ENCODE results near the gene PKNOX2.

PKNOX2 gene

DNA sequence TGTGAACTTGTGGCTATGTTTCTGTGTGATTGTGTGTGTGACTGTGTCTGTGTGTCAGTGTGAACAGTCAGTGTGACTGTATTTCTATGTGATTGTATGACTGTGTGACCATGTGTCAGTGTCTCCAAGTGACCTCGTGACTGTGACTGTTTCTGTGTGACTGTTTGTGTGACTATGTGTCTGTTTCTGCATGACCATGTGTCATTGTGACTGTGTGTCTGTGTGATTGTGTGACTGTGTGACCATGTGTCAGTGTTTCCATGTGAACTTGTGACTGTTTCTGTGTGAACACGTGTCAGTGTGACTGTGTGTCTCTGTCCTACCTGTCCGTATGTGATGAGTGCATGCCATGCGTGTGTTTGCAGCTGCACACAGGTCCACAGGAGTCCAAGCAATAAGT is 8.8 kb upstream of the PKNOX2 start:
- DNase-seq, result no peak

DNA sequence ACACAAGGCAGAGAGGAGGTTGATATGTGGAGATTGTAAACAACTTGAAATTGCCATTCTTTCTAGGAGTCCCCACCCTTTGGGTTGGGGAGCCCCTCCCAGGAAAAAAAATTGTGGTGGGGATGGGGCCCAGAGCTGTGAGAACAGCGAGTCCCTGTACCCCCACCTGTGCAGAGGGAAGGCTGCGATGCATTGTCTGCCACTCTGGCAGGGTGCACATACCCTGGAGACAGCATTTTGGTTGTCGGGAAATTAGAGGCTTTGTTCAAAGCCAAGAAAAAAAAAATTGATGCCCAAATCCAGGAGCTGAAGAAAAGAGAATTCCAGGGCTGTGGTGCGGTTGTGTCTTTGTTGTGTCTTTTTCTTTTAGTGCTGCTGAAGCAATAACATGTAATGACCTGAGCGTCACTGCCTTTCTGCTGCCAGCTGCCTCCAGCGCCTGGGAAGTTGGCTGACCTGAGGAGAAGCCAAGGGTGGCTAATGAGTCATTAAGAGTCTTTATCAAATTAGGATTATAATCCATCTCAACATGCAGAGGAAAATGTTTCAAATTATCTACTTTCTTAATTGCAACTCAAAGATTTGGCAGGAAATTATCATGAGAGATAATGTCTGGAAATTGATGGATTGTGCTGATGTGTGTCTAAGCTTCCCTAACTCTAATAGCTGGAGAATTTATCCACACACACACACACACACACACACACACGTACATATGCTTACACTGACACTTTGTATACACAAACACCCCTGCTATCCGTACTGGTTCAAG is 8.0 kb upstream of the PKNOX2 start:
- DNase-seq, result no peak

- no peak for DNase-seq
Observed at GRCh38 chr11:125157118-125157733, 7.3 kb upstream of the PKNOX2 start.

- no peak for DNase-seq
Observed at GRCh38 chr11:125157953-125158680, 6.4 kb upstream of the PKNOX2 start.

GRCh38 chr11:125162743-125163142 is 1.8 kb upstream of the PKNOX2 start:
- DNase-seq, result no peak

GRCh38 chr11:125163431-125164063 is 1.0 kb upstream of the PKNOX2 start:
- DNase-seq, result no peak

DNA sequence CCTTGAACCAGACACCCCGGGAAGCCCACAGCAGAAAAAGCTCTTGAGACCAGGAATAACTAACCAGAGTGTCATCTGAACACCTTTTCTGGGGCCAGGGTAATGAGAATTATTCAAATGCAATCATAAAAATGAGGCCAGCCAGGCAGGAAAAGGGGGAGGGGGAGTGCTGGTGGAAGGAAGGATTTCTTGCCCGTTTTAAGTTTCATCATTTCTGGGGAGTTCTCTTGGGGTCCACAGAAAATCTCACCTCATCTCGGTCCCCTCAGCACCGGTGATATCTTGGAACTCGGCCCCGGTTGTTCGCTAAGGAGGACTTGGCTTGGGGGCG is 495 bp upstream of the PKNOX2 start:
- DNase-seq, result no peak

DNA sequence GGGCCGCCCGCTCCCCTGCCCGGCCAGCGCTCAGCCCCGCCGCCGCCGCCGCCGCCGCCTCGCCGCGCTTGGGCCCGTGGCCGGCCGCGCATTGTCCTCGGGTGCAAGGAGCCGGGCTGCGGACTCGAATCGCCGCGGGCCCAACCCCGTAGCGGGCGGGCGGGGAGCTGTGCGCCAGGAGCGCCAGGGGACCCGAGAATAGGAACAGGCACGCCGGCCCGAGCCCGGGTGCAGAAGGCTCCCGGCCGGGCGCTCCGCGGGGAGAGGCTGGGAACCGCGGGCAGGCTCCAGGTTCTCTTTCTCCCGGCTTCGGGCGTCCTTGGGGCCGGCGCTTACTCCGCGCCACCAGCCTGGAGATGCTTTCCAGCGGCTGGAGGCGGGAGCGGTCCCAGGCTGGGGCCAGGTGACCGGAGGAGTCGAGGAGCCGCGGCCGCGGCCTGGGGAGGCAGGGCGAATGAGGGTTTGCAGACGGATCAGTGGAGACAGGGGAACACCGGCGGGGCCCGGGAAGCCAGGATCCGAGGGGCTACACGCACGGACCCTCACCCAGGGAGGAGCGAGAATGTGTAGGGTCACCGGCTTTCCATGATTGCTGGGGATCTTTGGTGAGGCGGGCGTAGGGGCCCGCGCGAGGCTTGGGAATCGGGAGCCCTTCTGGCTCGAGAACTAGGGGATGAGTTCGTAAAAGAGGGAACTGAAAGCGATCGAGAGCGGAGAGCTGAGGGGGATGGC is 726 bp downstream of the PKNOX2 start:
- peak; percentile 17 for DNase-seq

DNA sequence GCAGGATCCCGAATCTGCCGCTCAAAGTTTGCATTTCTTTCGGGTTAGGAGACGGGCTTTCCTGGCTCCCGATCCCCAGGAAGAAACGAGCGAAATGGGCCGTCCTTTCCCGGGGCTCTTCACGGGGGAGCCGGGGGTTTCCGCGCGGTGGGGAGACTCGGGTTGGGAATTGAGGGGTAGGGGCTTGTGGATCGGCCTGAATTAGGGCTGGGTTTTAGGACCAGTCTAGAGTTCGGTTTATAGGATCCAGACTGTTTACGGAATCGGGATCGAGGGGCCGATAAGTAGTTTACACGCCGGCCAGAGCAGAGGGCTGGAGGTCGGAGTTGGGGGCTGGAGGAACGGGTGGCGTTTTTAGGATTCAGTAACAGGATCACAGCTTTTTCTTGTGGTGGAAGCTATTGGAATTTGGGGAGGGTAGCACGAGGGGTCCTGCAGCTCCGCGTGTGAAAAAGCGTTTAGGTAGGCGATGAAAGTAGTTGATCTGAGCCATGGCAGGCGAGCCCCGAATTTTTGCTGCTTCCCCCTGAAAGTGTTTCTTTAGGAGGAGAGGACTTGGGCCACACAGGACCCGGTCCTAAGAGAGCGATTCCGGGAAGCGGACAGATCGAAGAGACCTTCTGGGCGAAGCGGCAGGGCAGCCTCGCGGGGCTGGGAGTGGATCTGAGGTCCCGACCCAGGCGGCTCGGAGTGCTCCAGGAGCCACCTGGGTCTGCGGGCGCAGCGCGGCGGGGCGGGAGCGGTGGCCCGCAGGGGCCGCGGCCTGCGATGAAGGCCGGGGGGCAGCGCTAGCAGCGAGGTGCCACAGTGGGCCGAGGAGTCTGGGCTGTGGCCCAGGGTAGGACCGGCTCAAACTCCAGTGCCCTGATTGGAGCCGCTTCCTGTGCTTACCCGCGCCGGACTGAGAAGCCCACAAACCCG is 1.6 kb downstream of the PKNOX2 start:
- DNase-seq, result peak; percentile 10

DNA sequence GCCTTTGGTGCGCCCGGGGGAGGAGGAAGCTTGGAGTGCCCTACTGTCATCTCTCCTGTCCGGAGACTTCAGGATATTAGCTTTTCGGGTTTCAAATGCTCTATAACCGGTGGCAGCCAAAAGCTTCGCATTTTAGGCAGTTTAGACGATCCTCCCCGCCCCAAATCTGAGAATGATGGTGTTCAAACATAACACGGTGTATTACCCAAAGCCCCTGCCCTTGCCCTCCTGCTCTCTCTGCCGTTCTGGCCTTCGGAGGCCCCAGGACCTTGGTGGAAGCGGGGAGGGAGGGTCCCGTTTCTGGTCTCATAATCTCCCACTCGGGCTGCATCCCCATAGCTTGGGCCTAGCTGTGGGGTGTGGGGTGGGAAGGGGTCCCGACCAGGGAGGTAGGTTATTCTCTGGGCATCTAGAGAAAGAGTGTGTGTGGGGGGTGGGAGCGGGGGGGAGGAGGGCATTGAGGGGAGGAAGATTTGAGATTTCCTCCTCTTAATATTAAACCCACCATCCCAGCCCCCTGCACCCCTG is 2.3 kb downstream of the PKNOX2 start:
- no peak for DNase-seq

GRCh38 chr11:125167292-125167953 is 2.9 kb downstream of the PKNOX2 start:
- no peak for DNase-seq

DNA sequence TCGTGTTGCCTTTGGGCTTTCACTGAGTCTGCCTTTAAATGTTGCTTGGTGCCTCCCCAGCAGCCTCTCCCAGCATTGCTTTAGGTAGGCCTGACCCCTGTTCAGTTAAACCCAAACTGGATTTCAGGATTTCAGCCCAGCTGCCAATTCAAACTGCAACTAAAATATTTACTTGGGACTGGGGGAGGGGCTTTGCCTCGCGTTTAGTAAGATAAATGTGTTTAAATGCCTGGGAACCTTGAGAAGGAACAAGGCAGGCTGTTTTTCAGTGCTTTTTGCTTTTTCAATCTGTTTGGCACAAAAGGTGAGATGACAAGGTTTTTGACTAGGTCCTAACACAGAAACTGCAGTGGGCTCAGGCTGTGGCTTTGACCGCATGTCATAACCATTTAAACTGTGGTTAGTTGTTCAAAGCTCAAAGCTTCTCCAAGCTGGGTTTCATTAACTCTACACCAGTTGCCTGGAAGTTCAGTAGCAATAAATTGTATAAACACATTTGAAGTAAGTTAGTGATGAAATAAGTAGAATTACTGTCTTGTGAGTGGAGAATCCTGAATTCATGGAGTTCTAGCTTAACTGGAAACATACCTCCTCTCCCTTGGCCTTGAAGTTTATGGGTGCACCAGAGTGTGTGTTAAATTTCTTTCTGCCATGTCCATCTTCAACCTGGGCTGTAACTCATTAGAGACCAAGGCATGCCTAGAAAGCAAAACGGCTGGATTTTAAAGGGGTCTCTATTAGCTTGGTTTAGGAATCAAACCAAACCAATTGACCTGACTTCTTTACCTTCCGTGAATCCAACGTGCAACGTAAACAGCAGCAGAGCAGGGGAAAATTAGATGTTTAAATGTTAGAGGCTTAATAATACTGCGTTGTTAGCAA is 3.6 kb downstream of the PKNOX2 start:
- no peak for DNase-seq

DNA sequence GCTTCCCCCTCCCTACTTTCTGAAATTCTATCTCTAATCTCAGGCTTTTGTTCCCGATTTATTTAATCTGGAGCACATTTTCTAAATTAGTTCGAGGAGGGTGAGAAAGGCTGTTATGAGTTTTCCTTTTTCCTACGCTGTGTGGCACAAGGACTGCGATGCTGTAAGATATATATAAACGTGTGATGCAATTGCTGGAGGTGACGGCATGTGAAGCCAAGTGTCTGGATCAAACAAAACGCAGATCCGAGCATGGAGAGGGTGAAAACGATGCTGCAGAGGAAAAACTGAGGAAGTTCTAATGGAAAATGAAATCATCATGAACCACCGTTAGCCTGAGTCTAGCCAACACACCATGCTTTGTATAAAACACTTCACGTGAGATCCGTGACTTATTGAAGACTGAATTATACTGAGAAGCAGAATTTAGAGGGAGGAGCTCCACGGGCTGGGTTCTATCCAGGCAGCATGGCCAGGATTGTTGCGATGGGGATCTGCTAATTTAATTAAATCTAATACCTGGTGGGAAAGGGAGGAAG is 4.4 kb downstream of the PKNOX2 start:
- no peak for DNase-seq

DNA sequence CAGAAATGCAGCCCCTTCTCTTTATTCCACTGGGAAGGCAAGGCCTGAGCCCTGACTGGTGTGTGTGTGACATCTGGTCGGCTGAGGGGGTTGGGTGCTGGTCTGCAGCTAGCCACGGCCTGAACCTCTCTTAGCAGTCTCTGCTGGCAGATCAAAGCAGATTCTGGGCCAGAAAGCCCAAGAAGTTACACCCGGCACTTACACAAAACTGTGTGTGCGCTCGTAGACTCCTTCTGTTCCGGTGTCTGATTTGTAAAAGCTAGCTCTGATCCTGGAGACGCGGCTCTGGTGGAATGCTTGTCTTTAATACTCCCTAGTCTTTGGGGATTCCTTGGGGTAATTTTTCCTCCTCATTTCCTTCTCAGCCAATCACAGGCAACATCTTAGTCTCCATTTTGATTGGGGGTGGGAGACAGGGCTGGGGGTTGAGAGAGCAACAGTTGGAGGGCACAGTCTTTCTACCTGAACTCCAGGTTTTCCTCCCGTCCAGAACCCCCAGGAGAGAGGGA is 5.5 kb downstream of the PKNOX2 start:
- no peak for DNase-seq

DNA sequence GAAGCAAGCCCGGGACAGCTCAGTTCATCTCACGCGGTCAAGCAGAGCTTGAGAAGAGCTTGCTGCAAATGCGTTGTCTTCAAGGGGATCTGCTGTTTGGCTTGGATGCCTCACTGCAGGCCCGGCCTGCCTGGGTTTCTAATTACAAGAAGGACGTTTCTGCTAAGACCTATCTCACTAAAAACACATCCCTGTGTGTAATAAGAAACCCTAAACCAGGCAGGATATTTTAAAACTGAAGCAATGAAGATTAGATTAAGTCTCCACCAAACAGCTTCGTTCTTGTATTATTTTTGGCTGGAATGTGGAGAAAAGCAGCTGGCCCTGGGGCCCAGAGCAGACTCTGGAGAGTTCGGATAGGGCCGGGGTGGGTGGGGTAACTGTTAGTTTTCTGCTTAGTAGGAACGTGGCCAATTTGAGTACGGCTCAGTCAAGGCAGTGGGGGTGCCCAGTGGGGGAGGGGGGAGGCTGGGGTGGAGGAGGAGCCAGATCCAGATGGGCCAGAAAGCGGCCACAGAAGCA is 6.0 kb downstream of the PKNOX2 start:
- DNase-seq, result no peak

- no peak for DNase-seq
Observed at GRCh38 chr11:125171974-125172373, 7.4 kb downstream of the PKNOX2 start.

GRCh38 chr11:125173027-125173426 is 8.5 kb downstream of the PKNOX2 start:
- DNase-seq, result no peak

- DNase-seq, result no peak
Observed at GRCh38 chr11:125173556-125173955, 9.0 kb downstream of the PKNOX2 start.

- no peak for DNase-seq
Observed at GRCh38 chr11:125174057-125174456, 9.5 kb downstream of the PKNOX2 start.

All from CD4-positive, alpha-beta T cell treated with Interleukin-17A for 4 hours (primary cell).